HL-60 (cell line): ENCODE measurements around the gene UHRF1.
"Not testable (repeated sequence)": the region's sequence is repeated elsewhere in the genome, so short reads cannot be mapped to it uniquely, and the experiment has no call there.

Experiments used
- DNase-seq, 2 experiments: peaks; one replicate each; pipeline ENCODE4 v3.0.0-alpha.2; 2010 to 2020; ENCODE audit warnings: low read depth in 1 of 2, low spot score in 1 of 2
- H3K27ac ChIP-seq: fragments of 250-450 bp; sonication (Bioruptor Pico); replicated peaks from 2 replicates; pipeline ENCODE4 v1.5.1; 2020; ENCODE audit warnings: mild to moderate bottlenecking, moderate library complexity
- H3K27me3 ChIP-seq: fragments of 250-450 bp; sonication (Bioruptor Pico); 2 replicates; pipeline ENCODE4 v1.5.1; 2021; ENCODE audit warnings: mild to moderate bottlenecking, moderate library complexity; ENCODE audit not compliant: insufficient read depth, poor library complexity, severe bottlenecking
- H3K4me3 ChIP-seq: replicated peaks from 2 replicates; pipeline ENCODE4 v1.5.1; 2011; ENCODE audit warnings: mild to moderate bottlenecking, control low read depth, low read length; ENCODE audit not compliant: insufficient read depth
- GABPA ChIP-seq: IDR thresholded peaks from 2 replicates; pipeline ENCODE4 v1.6.1; 2012; ENCODE audit warnings: low read depth
- POLR2AphosphoS5 ChIP-seq: IDR thresholded peaks from 2 replicates; pipeline ENCODE4 v1.6.1; 2012; ENCODE audit warnings: low read depth
- REST ChIP-seq: IDR thresholded peaks from 2 replicates; pipeline ENCODE4 v1.6.1; 2012; ENCODE audit warnings: low read depth; ENCODE audit not compliant: insufficient replicate concordance
- SPI1 ChIP-seq: IDR thresholded peaks from 2 replicates; pipeline ENCODE4 v1.6.1; 2012; ENCODE audit warnings: low read depth, mild to moderate bottlenecking, borderline replicate concordance
- TF ChIP-seq, protein P1 (sequence below): IDR thresholded peaks from one replicate; pipeline ENCODE4 v1.5.1; 2011; ENCODE audit warnings: low read length, control low read depth, inconsistent platforms; ENCODE audit not compliant: insufficient read depth

UHRF1 gene

DNA sequence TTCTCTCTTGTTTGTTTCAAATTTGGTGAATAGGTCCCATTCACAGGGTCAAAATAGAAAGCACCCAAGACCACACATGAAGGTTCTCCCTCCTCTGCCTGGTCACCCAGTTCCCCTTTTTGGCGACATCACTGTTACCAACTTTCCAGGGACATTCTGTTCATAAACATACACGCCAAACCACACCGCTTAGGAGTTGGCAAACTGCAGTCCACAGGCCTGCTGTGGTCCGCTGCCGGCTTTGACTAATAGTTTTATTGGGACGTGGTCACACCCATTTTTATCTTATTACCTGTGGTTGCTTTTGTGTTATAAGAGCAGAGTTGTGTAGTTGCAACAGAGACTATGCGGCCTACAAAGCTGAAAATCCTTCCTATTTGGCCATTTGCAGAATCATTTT, 24.2 kb downstream of the UHRF1 start:
- Histone ChIP-seq H3K27me3 (no peaks in the 10 kb centered on the region), H3K4me3 (no peak overlapping the region), H3K27ac (0 out of 2 replicates have a peak overlapping the region, but pooled peaks have one; percentile 26)
- peak in 1 of 2 experiments; percentile 36 for DNase-seq
- TF ChIP-seq SPI1 (peak; percentile 94), POLR2AphosphoS5 (no peak)

DNA sequence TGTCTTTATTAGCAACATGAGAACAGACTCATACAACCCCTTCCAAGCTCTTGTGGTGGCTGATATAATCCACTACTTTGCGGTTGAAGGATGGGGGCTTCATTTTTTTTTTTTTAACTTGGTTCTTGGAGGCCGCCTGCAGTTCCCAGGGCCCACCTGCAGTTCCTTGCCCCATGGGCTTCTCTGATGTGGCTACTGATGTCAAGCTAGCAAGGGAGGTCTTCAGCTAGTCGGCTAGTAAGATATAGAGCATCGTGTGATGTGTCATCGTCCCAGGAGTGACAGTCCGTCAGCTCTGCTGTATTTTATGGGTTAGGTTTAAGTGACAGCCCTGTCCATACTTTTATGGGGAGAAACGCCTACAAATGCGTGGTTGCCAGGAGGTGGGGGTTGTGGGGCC, 26.1 kb downstream of the UHRF1 start:
- no peak for DNase-seq
- Histone ChIP-seq H3K4me3 (no peak overlapping the region), H3K27me3 (no peaks in the 10 kb centered on the region), H3K27ac (no peak overlapping the region)
- TF ChIP-seq, protein P1, sequence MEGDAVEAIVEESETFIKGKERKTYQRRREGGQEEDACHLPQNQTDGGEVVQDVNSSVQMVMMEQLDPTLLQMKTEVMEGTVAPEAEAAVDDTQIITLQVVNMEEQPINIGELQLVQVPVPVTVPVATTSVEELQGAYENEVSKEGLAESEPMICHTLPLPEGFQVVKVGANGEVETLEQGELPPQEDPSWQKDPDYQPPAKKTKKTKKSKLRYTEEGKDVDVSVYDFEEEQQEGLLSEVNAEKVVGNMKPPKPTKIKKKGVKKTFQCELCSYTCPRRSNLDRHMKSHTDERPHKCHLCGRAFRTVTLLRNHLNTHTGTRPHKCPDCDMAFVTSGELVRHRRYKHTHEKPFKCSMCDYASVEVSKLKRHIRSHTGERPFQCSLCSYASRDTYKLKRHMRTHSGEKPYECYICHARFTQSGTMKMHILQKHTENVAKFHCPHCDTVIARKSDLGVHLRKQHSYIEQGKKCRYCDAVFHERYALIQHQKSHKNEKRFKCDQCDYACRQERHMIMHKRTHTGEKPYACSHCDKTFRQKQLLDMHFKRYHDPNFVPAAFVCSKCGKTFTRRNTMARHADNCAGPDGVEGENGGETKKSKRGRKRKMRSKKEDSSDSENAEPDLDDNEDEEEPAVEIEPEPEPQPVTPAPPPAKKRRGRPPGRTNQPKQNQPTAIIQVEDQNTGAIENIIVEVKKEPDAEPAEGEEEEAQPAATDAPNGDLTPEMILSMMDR, result no peak
- TF ChIP-seq REST, result no peak
- TF ChIP-seq POLR2AphosphoS5, result no peak
- no peak for TF ChIP-seq GABPA
- TF ChIP-seq SPI1, result no peak

DNA sequence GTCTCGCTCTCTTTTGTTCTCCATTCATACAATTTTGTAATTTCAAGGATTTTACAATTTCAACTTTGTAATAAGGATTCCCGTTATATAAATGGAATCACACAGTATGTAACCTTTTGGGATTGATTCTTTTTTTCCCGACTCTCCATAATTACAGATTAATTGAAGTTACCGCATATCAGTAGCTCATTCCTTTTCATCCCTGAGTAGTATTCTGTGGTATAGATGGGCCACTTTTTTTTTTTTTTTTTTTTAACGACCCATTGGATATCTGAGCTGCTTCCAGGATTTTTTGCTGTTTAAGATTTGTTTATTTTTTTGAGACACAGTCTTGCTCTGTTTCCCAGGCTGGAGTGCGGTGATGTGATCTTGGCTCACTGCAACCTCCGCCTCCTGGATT, 27.8 kb downstream of the UHRF1 start:
- no peaks in the 10 kb centered on the region for H3K27me3 ChIP-seq
- no peak overlapping the region for H3K4me3 ChIP-seq
- no peak for TF ChIP-seq POLR2AphosphoS5
- no peak for TF ChIP-seq SPI1
- TF ChIP-seq, protein P1, result no peak
- TF ChIP-seq GABPA, result no peak
- TF ChIP-seq REST, result no peak
- no peak overlapping the region for H3K27ac ChIP-seq
- DNase-seq, result no peak

GRCh38 chr19:4938461-4938860, 29.2 kb downstream of the UHRF1 start:
- not testable (repeated sequence) for H3K27me3 ChIP-seq, DNase-seq, H3K27ac ChIP-seq, H3K4me3 ChIP-seq

DNA sequence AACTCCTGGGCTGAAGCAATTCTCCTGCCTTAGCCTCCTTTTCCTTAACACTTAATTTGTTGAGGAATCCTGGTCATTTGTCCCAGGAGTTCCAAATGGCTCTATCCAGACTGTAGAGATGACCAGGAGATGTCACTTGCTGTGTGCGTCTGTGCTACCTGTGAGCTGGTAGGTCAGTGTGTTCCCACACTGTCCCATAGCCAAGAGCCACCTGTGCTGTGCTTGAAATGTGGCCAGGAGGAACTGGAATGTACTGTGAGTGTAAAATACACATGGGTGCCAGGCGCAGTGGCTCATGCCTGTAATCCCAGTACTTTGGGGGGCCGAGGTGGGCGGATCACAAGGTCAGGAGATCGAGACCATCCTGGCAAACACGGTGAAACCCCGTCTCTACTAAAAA, 30.2 kb downstream of the UHRF1 start:
- no peak for TF ChIP-seq GABPA
- TF ChIP-seq, protein P1, result no peak
- no peak for TF ChIP-seq POLR2AphosphoS5
- TF ChIP-seq REST, result no peak
- no peak for TF ChIP-seq SPI1
- DNase-seq, result no peak
- no peaks in the 10 kb centered on the region for H3K27me3 ChIP-seq
- H3K27ac ChIP-seq, result no peak overlapping the region
- H3K4me3 ChIP-seq, result no peak overlapping the region

DNA sequence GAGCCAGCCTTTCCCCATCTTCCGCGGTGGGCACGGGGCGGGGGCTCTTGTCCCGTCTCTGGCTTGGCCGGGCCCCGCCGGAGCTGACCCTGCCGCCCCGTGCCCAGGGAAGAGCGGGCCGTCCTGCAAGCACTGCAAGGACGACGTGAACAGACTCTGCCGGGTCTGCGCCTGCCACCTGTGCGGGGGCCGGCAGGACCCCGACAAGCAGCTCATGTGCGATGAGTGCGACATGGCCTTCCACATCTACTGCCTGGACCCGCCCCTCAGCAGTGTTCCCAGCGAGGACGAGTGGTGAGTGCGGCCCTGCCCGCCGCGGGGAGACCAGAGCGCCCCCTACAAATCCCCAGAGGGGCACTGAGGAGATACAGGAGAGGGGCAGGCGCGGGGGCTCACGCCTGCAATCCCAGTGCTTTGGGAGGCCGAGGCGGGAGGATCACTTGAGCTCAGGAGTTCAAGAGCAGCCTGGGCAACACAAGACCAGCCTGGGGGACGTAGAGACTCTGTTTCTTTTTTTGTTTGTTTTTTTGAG, 32.4 kb downstream of the UHRF1 start:
- not testable (repeated sequence) for H3K4me3 ChIP-seq, DNase-seq

More for the DNA sequence above, 32.4 kb downstream of the UHRF1 start:
- H3K27ac ChIP-seq, H3K27me3 ChIP-seq: not testable (repeated sequence)
